ENCODE data around the gene GRHL3.
"Not testable (repeated sequence)": the region's sequence is repeated elsewhere in the genome, so short reads cannot be mapped to it uniquely, and the experiment has no call there.

Gene GRHL3
- total RNA-seq, result 0 reads per million in 3 donors

GRCh38 chr1:24319312-24319863 is at the start of gene GRHL3:
GRHL3 (plus strand) TSS chr1:24319357; CDS start chr1:24319552, 195 bp downstream.
- peaks cover 45% of the 10 kb centered on the region for H3K4me1 ChIP-seq (ENCODE audit: control insufficient read depth, insufficient read depth, low read length, poor library complexity, severe bottlenecking)
- H3K36me3 ChIP-seq (ENCODE audit: control insufficient read depth, insufficient read depth, low read length), result no peaks in the 10 kb centered on the region
- H3K27me3 ChIP-seq (replicated peaks; ENCODE audit: control insufficient read depth, insufficient read depth, low read length, poor library complexity, severe bottlenecking), result no peaks in the 10 kb centered on the region
- peak within 1 kb of the TSS; percentile 12 for H3K4me3 ChIP-seq (ENCODE audit: insufficient read depth, low read depth, low read length, poor library complexity, severe bottlenecking)
- DNase-seq, result no peak
- no peak within 1 kb of the TSS for H3K27ac ChIP-seq (ENCODE audit: insufficient read depth, low read length, poor library complexity, severe bottlenecking)
- no peaks in the 10 kb centered on the region for H3K9me3 ChIP-seq (ENCODE audit: control insufficient read depth, low read length)

- not testable (repeated sequence) for H3K4me3 ChIP-seq (ENCODE audit: insufficient read depth, low read depth, low read length, poor library complexity, severe bottlenecking); DNase-seq; H3K9me3 ChIP-seq (ENCODE audit: control insufficient read depth, low read length); H3K36me3 ChIP-seq (ENCODE audit: control insufficient read depth, insufficient read depth, low read length); H3K27me3 ChIP-seq (replicated peaks; ENCODE audit: control insufficient read depth, insufficient read depth, low read length, poor library complexity, severe bottlenecking); H3K4me1 ChIP-seq (ENCODE audit: control insufficient read depth, insufficient read depth, low read length, poor library complexity, severe bottlenecking); H3K27ac ChIP-seq (ENCODE audit: insufficient read depth, low read length, poor library complexity, severe bottlenecking)
These were observed 44.7 kb upstream of the GRHL3 start for GRCh38 chr1:24274203-24275103.

- Histone ChIP-seq H3K9me3 (ENCODE audit: control insufficient read depth, low read length) (no peaks in the 10 kb centered on the region), H3K4me3 (ENCODE audit: insufficient read depth, low read depth, low read length, poor library complexity, severe bottlenecking) (no peak overlapping the region), H3K36me3 (ENCODE audit: control insufficient read depth, insufficient read depth, low read length) (no peaks in the 10 kb centered on the region), H3K4me1 (ENCODE audit: control insufficient read depth, insufficient read depth, low read length, poor library complexity, severe bottlenecking) (no peaks in the 10 kb centered on the region), H3K27me3 (replicated peaks; ENCODE audit: control insufficient read depth, insufficient read depth, low read length, poor library complexity, severe bottlenecking) (no peaks in the 10 kb centered on the region), H3K27ac (ENCODE audit: insufficient read depth, low read length, poor library complexity, severe bottlenecking) (no peak overlapping the region)
- no peak for DNase-seq
These were observed 44.1 kb upstream of the GRHL3 start for GRCh38 chr1:24275104-24275410.

- H3K27me3 ChIP-seq (replicated peaks; ENCODE audit: control insufficient read depth, insufficient read depth, low read length, poor library complexity, severe bottlenecking), result no peaks in the 10 kb centered on the region
- no peaks in the 10 kb centered on the region for H3K4me1 ChIP-seq (ENCODE audit: control insufficient read depth, insufficient read depth, low read length, poor library complexity, severe bottlenecking)
- H3K9me3 ChIP-seq (ENCODE audit: control insufficient read depth, low read length), result no peaks in the 10 kb centered on the region
- DNase-seq, result no peak
- no peak overlapping the region for H3K27ac ChIP-seq (ENCODE audit: insufficient read depth, low read length, poor library complexity, severe bottlenecking)
- H3K36me3 ChIP-seq (ENCODE audit: control insufficient read depth, insufficient read depth, low read length), result no peaks in the 10 kb centered on the region
- H3K4me3 ChIP-seq (ENCODE audit: insufficient read depth, low read depth, low read length, poor library complexity, severe bottlenecking), result no peak overlapping the region
These were observed 43.6 kb upstream of the GRHL3 start for GRCh38 chr1:24275510-24275909.

- no peak overlapping the region for H3K4me3 ChIP-seq (ENCODE audit: insufficient read depth, low read depth, low read length, poor library complexity, severe bottlenecking)
- H3K4me1 ChIP-seq (ENCODE audit: control insufficient read depth, insufficient read depth, low read length, poor library complexity, severe bottlenecking), result no peaks in the 10 kb centered on the region
- H3K27me3 ChIP-seq (replicated peaks; ENCODE audit: control insufficient read depth, insufficient read depth, low read length, poor library complexity, severe bottlenecking), result no peaks in the 10 kb centered on the region
- H3K9me3 ChIP-seq (ENCODE audit: control insufficient read depth, low read length), result no peaks in the 10 kb centered on the region
- no peak for DNase-seq
- no peaks in the 10 kb centered on the region for H3K36me3 ChIP-seq (ENCODE audit: control insufficient read depth, insufficient read depth, low read length)
- no peak overlapping the region for H3K27ac ChIP-seq (ENCODE audit: insufficient read depth, low read length, poor library complexity, severe bottlenecking)
These were observed 42.4 kb upstream of the GRHL3 start for GRCh38 chr1:24276791-24277190.

GRCh38 chr1:24277420-24278169 is 41.6 kb upstream of the GRHL3 start:
- H3K9me3 ChIP-seq (ENCODE audit: control insufficient read depth, low read length), result no peaks in the 10 kb centered on the region
- H3K4me3 ChIP-seq (ENCODE audit: insufficient read depth, low read depth, low read length, poor library complexity, severe bottlenecking), result no peak overlapping the region
- H3K27ac ChIP-seq (ENCODE audit: insufficient read depth, low read length, poor library complexity, severe bottlenecking), result no peak overlapping the region
- no peaks in the 10 kb centered on the region for H3K27me3 ChIP-seq (replicated peaks; ENCODE audit: control insufficient read depth, insufficient read depth, low read length, poor library complexity, severe bottlenecking)
- H3K4me1 ChIP-seq (ENCODE audit: control insufficient read depth, insufficient read depth, low read length, poor library complexity, severe bottlenecking), result no peaks in the 10 kb centered on the region
- DNase-seq, result no peak
- no peaks in the 10 kb centered on the region for H3K36me3 ChIP-seq (ENCODE audit: control insufficient read depth, insufficient read depth, low read length)

- no peak overlapping the region for H3K4me3 ChIP-seq (ENCODE audit: insufficient read depth, low read depth, low read length, poor library complexity, severe bottlenecking)
- no peak for DNase-seq
- no peaks in the 10 kb centered on the region for H3K4me1 ChIP-seq (ENCODE audit: control insufficient read depth, insufficient read depth, low read length, poor library complexity, severe bottlenecking)
- H3K36me3 ChIP-seq (ENCODE audit: control insufficient read depth, insufficient read depth, low read length), result no peaks in the 10 kb centered on the region
- no peaks in the 10 kb centered on the region for H3K9me3 ChIP-seq (ENCODE audit: control insufficient read depth, low read length)
- no peak overlapping the region for H3K27ac ChIP-seq (ENCODE audit: insufficient read depth, low read length, poor library complexity, severe bottlenecking)
- no peaks in the 10 kb centered on the region for H3K27me3 ChIP-seq (replicated peaks; ENCODE audit: control insufficient read depth, insufficient read depth, low read length, poor library complexity, severe bottlenecking)
These were observed 40.4 kb upstream of the GRHL3 start for GRCh38 chr1:24278726-24279125.

GRCh38 chr1:24279590-24280232 is 39.4 kb upstream of the GRHL3 start:
- no peaks in the 10 kb centered on the region for H3K36me3 ChIP-seq (ENCODE audit: control insufficient read depth, insufficient read depth, low read length)
- H3K27ac ChIP-seq (ENCODE audit: insufficient read depth, low read length, poor library complexity, severe bottlenecking), result no peak overlapping the region
- no peaks in the 10 kb centered on the region for H3K27me3 ChIP-seq (replicated peaks; ENCODE audit: control insufficient read depth, insufficient read depth, low read length, poor library complexity, severe bottlenecking)
- no peak overlapping the region for H3K4me3 ChIP-seq (ENCODE audit: insufficient read depth, low read depth, low read length, poor library complexity, severe bottlenecking)
- DNase-seq, result no peak
- no peaks in the 10 kb centered on the region for H3K9me3 ChIP-seq (ENCODE audit: control insufficient read depth, low read length)
- H3K4me1 ChIP-seq (ENCODE audit: control insufficient read depth, insufficient read depth, low read length, poor library complexity, severe bottlenecking), result no peaks in the 10 kb centered on the region

- Histone ChIP-seq H3K27me3 (replicated peaks; ENCODE audit: control insufficient read depth, insufficient read depth, low read length, poor library complexity, severe bottlenecking) (no peaks in the 10 kb centered on the region), H3K27ac (ENCODE audit: insufficient read depth, low read length, poor library complexity, severe bottlenecking) (no peak overlapping the region), H3K4me1 (ENCODE audit: control insufficient read depth, insufficient read depth, low read length, poor library complexity, severe bottlenecking) (no peaks in the 10 kb centered on the region), H3K9me3 (ENCODE audit: control insufficient read depth, low read length) (no peaks in the 10 kb centered on the region), H3K4me3 (ENCODE audit: insufficient read depth, low read depth, low read length, poor library complexity, severe bottlenecking) (no peak overlapping the region), H3K36me3 (ENCODE audit: control insufficient read depth, insufficient read depth, low read length) (no peaks in the 10 kb centered on the region)
- DNase-seq, result no peak
These were observed 37.6 kb upstream of the GRHL3 start for GRCh38 chr1:24281591-24281990.
